ENCODE measurements around the gene RASSF6.
"Not testable (repeated sequence)": the region's sequence is repeated elsewhere in the genome, so short reads cannot be mapped to it uniquely, and the experiment has no call there.

RASSF6 gene

GRCh38 chr4:73573794-73574528 lies 46.3 kb downstream of the RASSF6 start:
- peak; percentile 31 for DNase-seq (ENCODE audit: low spot score)
- peak; percentile 84 for TF ChIP-seq CTCF (IDR thresholded peaks at IDR 0.05; ENCODE audit: extremely low read depth, insufficient read depth, missing control alignments)
- in situ Hi-C loops (cut with MboI; ENCODE audit: low pct_unique_long_range_greater_than_20kb, low sequenced_read_pairs, unreplicated experiment), result loop anchor here (25.0 kb wide), 1 partner anchor 88 kb away; no protein-coding TSS in a partner anchor

- in situ Hi-C loops (cut with MboI; ENCODE audit: low pct_unique_long_range_greater_than_20kb, low sequenced_read_pairs, unreplicated experiment), result loop anchor here (25.0 kb wide), 1 partner anchor 111 kb away; no protein-coding TSS in a partner anchor
- not testable (repeated sequence) for DNase-seq (ENCODE audit: low spot score)
Measured at GRCh38 chr4:73550865-73551264, 69.4 kb downstream of the RASSF6 start.

- no peak for DNase-seq (ENCODE audit: low spot score)
- in situ Hi-C loops (cut with MboI; ENCODE audit: low pct_unique_long_range_greater_than_20kb, low sequenced_read_pairs, unreplicated experiment), result no loop called here
- no peak for TF ChIP-seq CTCF (IDR thresholded peaks at IDR 0.05; ENCODE audit: extremely low read depth, insufficient read depth, missing control alignments)
Measured at GRCh38 chr4:73544620-73545019, 75.6 kb downstream of the RASSF6 start.

- no peak for TF ChIP-seq CTCF (IDR thresholded peaks at IDR 0.05; ENCODE audit: extremely low read depth, insufficient read depth, missing control alignments)
- in situ Hi-C loops (cut with MboI; ENCODE audit: low pct_unique_long_range_greater_than_20kb, low sequenced_read_pairs, unreplicated experiment), result no loop called here
- DNase-seq (ENCODE audit: low spot score), result no peak
Measured at GRCh38 chr4:73541251-73541650, 79.0 kb downstream of the RASSF6 start.

GRCh38 chr4:73540826-73541225 lies 79.4 kb downstream of the RASSF6 start:
- no peak for TF ChIP-seq CTCF (IDR thresholded peaks at IDR 0.05; ENCODE audit: extremely low read depth, insufficient read depth, missing control alignments)
- no peak for DNase-seq (ENCODE audit: low spot score)
- in situ Hi-C loops (cut with MboI; ENCODE audit: low pct_unique_long_range_greater_than_20kb, low sequenced_read_pairs, unreplicated experiment), result no loop called here

- in situ Hi-C loops (cut with MboI; ENCODE audit: low pct_unique_long_range_greater_than_20kb, low sequenced_read_pairs, unreplicated experiment), result no loop called here
- TF ChIP-seq CTCF (IDR thresholded peaks at IDR 0.05; ENCODE audit: extremely low read depth, insufficient read depth, missing control alignments), result no peak
- DNase-seq (ENCODE audit: low spot score), result no peak
Measured at GRCh38 chr4:73539386-73539785, 80.8 kb downstream of the RASSF6 start.

- no peak for TF ChIP-seq CTCF (IDR thresholded peaks at IDR 0.05; ENCODE audit: extremely low read depth, insufficient read depth, missing control alignments)
- in situ Hi-C loops (cut with MboI; ENCODE audit: low pct_unique_long_range_greater_than_20kb, low sequenced_read_pairs, unreplicated experiment), result no loop called here
- no peak for DNase-seq (ENCODE audit: low spot score)
Measured at GRCh38 chr4:73538162-73538561, 82.1 kb downstream of the RASSF6 start.

Measured in GM13977 (cell line).